GM19455 (cell line): ENCODE measurements around the gene RARRES2.
"Not testable (repeated sequence)": the region's sequence is repeated elsewhere in the genome, so short reads cannot be mapped to it uniquely, and the experiment has no call there.

Source experiments
- ATAC-seq: cut with Tn5 transposase; IDR thresholded peaks from one replicate; pipeline ENCODE4 v1.9.1; 2021; ENCODE audit not compliant: unreplicated experiment

Gene RARRES2

GRCh38 chr7:150341263-150342120 lies at the start of gene RARRES2:
TSS of gene RARRES2 (minus strand) at chr7:150341629. CDS start at chr7:150340609, 1,020 bp downstream.
- no peak for ATAC-seq

GRCh38 chr7:150390205-150390604 lies 48.8 kb upstream of the RARRES2 start:
- no peak for ATAC-seq

GRCh38 chr7:150389532-150389816 lies 48.0 kb upstream of the RARRES2 start:
- ATAC-seq, result no peak

- no peak for ATAC-seq
These were observed 47.5 kb upstream of the RARRES2 start for GRCh38 chr7:150388709-150389531.

GRCh38 chr7:150388306-150388705 lies 46.9 kb upstream of the RARRES2 start:
- ATAC-seq, result no peak

- not testable (repeated sequence) for ATAC-seq
These were observed 44.5 kb upstream of the RARRES2 start for GRCh38 chr7:150385884-150386283.

- no peak for ATAC-seq
These were observed 43.9 kb upstream of the RARRES2 start for GRCh38 chr7:150385302-150385723.

- no peak for ATAC-seq
These were observed 43.2 kb upstream of the RARRES2 start for GRCh38 chr7:150384406-150385301.

- ATAC-seq, result no peak
These were observed 42.4 kb upstream of the RARRES2 start for GRCh38 chr7:150383710-150384397.

GRCh38 chr7:150382844-150383225 lies 41.4 kb upstream of the RARRES2 start:
- no peak for ATAC-seq

- no peak for ATAC-seq
These were observed 40.9 kb upstream of the RARRES2 start for GRCh38 chr7:150382123-150382843.

- ATAC-seq, result no peak
These were observed 40.3 kb upstream of the RARRES2 start for GRCh38 chr7:150381785-150382122.

GRCh38 chr7:150381096-150381495 lies 39.7 kb upstream of the RARRES2 start:
- ATAC-seq, result no peak

- ATAC-seq, result no peak
These were observed 39.0 kb upstream of the RARRES2 start for GRCh38 chr7:150380463-150380862.

- ATAC-seq, result peak; percentile 27
These were observed 38.3 kb upstream of the RARRES2 start for GRCh38 chr7:150379441-150380379.

- ATAC-seq, result peak; percentile 80
These were observed 37.5 kb upstream of the RARRES2 start, which contains the start of gene ZNF775 for GRCh38 chr7:150378853-150379440. TSS of gene ZNF775 (plus strand) at chr7:150379330. CDS start at chr7:150388471, 9,141 bp downstream.

- no peak for ATAC-seq
These were observed 36.9 kb upstream of the RARRES2 start for GRCh38 chr7:150378115-150378852.

- no peak for ATAC-seq
These were observed 36.2 kb upstream of the RARRES2 start for GRCh38 chr7:150377635-150378034.
